DMS53 treated with DMSO at 0.1 percent for 48 hours (cell line): Measurements from ENCODE around the gene NPHS1.
"Not testable (repeated sequence)": the region's sequence is repeated elsewhere in the genome, so short reads cannot be mapped to it uniquely, and the experiment has no call there.

ENCODE experiments used
- DNase-seq: peaks from one replicate; lab custom pipeline; 2025; ENCODE audit not compliant: unreplicated experiment; lab: John Stamatoyannopoulos, UW

The NPHS1 gene

GRCh38 chr19:35874392-35874930 is 22.2 kb upstream of the NPHS1 start:
- no peak for DNase-seq

- no peak for DNase-seq
Measured at GRCh38 chr19:35872180-35872579, 19.9 kb upstream of the NPHS1 start.

- DNase-seq = no peak
Measured at GRCh38 chr19:35871611-35872010, 19.3 kb upstream of the NPHS1 start.

GRCh38 chr19:35870798-35871197 is 18.5 kb upstream of the NPHS1 start:
- DNase-seq = no peak

GRCh38 chr19:35870124-35870736 is 17.9 kb upstream of the NPHS1 start:
- not testable (repeated sequence) for DNase-seq

- DNase-seq = peak; percentile 95
Measured at GRCh38 chr19:35869327-35870123, 17.2 kb upstream of the NPHS1 start.

DNA sequence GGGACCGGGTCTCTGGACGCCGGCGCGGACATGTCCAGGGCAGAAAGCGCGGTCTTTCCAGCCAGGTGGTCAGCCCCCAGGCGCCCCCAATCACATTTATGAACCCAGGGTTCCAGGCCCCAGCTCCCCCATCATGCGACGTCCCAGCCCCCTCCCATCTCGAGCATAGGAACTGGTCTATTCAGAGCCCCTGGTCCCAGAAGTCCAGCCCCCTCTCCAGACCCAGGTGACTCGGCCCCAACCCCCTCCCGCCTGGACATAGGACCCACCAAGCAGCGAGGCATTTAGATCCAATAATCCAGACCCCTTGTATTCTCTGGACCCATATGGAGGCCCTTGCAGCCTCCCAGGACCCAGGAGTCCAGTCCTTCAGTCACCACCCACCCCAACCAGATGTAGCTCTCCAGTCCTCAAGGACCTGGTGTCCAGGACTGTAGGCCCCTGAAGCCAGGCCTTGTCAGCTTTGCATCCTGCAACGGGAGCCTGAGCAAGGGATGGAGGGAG is 16.6 kb upstream of the NPHS1 start:
- peak; percentile 57 for DNase-seq

DNA sequence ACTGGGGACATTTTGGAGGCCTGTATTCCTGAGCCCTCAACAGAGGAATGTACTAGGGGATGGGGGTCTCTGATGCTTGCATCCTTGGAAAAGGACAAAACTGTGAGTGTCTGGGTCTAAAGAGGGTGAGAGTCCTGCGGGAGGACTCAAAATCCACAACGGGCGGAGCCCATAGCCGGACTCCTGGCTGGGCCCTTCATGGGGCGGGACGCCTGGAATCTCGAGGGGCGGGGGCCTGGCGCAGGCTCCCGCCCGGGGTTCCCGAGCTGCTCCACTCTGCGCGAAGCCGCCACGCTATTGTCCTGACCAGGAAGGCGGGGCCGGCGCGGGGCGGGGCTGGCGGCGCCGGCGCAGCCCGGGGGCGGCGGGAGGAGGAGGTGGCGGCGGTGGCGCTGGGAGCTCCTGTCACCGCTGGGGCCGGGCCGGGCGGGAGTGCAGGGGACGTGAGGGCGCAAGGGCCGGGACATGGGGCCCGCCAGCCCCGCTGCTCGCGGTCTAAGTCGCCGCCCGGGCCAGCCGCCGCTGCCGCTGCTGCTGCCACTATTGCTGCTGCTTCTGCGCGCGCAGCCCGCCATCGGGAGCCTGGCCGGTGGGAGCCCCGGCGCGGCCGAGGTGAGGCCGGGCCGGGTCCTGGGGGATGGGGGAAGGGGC is 16.0 kb upstream of the NPHS1 start, which contains the start of gene APLP1:
Gene APLP1, plus strand, starts transcription at position 403 of the 651 bp plus-strand sequence. Its CDS starts 63 bp downstream, at position 466.
- peak; percentile 79 for DNase-seq

GRCh38 chr19:35863018-35863417 is 10.7 kb upstream of the NPHS1 start:
- no peak for DNase-seq

GRCh38 chr19:35862528-35862927 is 10.2 kb upstream of the NPHS1 start:
- DNase-seq = no peak

- DNase-seq = no peak
Measured at GRCh38 chr19:35861640-35862160, 9.4 kb upstream of the NPHS1 start.

DNA sequence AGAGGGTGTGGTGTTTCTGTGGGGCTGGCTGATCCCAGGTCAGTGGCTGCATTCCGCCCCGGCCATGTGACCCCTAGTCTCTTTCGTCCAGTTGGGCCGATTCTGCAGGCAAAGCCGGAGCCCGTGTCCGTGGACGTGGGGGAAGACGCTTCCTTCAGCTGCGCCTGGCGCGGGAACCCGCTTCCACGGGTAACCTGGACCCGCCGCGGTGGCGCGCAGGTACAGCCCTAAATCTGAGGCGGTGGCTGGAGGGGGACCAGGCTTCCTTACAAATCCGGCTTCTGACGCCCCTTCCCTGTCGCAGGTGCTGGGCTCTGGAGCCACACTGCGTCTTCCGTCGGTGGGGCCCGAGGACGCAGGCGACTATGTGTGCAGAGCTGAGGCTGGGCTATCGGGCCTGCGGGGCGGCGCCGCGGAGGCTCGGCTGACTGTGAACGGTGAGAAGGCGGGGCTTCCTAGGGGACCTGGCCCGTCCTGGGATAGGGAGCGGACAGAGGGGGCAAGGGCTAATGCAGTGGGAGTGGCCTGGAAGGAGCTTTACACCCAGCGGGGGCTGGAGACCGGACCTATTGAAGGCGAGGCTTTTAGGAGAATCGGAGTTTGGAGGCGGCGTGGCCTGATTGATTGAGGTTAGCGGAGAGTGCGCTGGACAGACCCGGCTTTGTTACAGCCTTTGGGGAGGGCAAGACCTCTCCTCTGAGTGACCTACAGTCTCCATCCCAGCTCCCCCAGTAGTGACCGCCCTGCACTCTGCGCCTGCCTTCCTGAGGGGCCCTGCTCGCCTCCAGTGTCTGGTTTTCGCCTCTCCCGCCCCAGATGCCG is 8.7 kb upstream of the NPHS1 start:
- DNase-seq = peak; percentile 62

DNA sequence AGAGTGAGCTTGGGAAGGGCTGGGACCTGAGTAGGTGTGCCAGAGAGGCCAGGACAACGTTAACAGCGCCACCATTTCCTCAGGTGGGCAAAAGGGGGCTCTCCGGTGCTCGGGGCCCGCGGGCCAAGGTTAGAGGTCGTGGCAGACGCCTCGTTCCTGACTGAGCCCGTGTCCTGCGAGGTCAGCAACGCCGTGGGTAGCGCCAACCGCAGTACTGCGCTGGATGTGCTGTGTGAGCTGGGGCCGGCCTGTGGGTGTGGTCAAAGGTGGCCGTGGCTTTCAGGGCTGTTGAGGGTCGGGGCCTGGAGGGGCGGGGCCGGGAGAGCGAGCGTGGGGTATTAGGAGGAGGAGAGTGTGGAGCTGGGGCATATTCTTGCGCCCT is 8.1 kb upstream of the NPHS1 start:
- DNase-seq = no peak

GRCh38 chr19:35859414-35859813 is 7.1 kb upstream of the NPHS1 start:
- DNase-seq = no peak

GRCh38 chr19:35858311-35858710 is 6.0 kb upstream of the NPHS1 start:
- no peak for DNase-seq

DNA sequence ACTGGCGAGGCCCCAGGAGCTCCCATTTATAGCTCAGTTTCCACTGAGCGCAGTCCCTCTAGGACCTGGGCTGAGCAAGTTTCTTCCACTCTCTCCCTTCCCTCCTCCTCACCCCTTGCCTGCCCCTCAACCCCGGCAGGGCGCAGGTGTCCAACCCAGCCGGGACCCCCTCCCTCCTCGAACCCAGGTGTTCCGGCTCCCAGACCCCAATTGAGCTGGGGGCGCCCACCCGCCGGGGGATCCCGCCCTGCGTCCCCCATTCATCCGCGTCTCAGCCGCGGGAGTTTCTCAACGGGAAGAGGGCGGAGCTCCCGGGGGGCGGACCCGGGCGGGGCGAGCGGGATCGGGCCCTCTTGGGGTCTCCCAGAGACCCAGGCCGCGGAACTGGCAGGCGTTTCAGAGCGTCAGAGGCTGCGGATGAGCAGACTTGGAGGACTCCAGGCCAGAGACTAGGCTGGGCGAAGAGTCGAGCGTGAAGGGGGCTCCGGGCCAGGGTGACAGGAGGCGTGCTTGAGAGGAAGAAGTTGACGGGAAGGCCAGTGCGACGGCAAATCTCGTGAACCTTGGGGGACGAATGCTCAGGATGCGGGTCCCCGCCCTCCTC is 4.3 kb upstream of the NPHS1 start, which contains the start of gene KIRREL2:
Gene KIRREL2, plus strand, starts transcription at position 366 of the 604 bp plus-strand sequence. Its CDS starts 209 bp downstream, at position 575.
- no peak for DNase-seq

DNA sequence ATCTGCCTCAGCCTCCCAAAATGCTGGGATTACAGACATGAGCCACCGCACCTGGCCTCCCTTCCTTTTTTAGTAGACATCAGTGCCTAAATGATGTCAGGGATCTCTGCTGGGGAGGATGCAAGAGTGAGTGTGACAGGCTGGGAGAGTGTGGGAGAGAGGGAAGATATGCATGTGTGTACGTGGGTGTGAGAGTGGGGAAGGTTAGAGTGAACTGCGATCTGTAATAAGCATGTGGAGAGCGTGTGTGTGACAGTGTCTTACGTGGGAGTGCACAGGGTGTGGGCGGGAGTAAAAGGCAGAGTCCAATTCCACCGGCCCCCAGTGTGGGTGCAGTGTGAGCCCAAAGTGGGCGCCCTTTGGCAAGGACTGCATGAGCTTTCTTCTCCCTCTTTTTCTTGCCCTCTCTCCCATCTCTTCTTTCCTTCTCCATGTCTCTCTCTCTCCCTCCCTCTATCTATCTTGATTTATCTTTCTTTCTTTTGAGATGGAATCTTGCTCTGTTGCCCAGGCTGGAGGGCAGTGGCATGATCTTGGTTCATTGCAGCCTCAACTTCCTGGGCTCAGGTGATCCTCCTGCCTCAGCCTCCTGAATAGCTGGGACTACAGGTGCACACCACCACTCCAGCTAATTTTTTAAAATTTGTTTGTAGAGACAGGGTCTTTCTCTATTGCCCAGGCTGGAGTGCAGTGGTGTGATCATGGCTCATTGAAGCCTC is 893 bp upstream of the NPHS1 start:
- DNase-seq = no peak

- DNase-seq = no peak
Measured at GRCh38 chr19:35851213-35852028, 883 bp downstream of the NPHS1 start.
